Prostate gland (tissue), 2 donors: ENCODE data around the gene USP34. TPM values are rescaled to one million over a fixed set of nuclear protein-coding genes. Genes with fewer than 3 reads are reported as not detected.

Experiments used
- DNase-seq: peaks from one replicate; pipeline ENCODE4 v3.0.0-alpha.2; 2019; ENCODE audit warnings: low spot score
- H3K27ac ChIP-seq, 2 donors: fragments of 200-600 bp; sonication (generic); 2 replicates each; pipeline ENCODE4 v1.5.1; 2017 to 2019
- H3K27me3 ChIP-seq: fragments of 200-600 bp; sonication (generic); replicated peaks from 2 replicates; pipeline ENCODE4 v1.5.1; 2019; ENCODE audit not compliant: insufficient read depth
- H3K36me3 ChIP-seq, 2 donors: fragments of 200-600 bp; sonication (generic); 1 replicate in 1 of 2; 2 replicates in 1 of 2; pipeline versions ENCODE4 v1.5.1 to v1.8.1; 2017 to 2019
- H3K4me1 ChIP-seq: fragments of 200-600 bp; sonication (generic); replicated peaks from 2 replicates; pipeline ENCODE4 v1.5.1; 2019
- H3K4me3 ChIP-seq, 2 donors: fragments of 200-600 bp; sonication (generic); 2 replicates each; pipeline ENCODE4 v1.5.1; 2017 to 2019
- H3K9me3 ChIP-seq: fragments of 200-600 bp; sonication (generic); 2 replicates; pipeline ENCODE4 v1.5.1; 2017
- POLR2A ChIP-seq: fragments of 450-650 bp; IDR thresholded peaks from one replicate; pipeline ENCODE4 v1.6.1; 2016; ENCODE audit warnings: antibody characterized with exemption, mild to moderate bottlenecking
- POLR2AphosphoS5 ChIP-seq: sonication (generic); formaldehyde crosslinking; IDR thresholded peaks from one replicate; pipeline ENCODE4 v1.6.1; 2017; ENCODE audit warnings: antibody characterized with exemption
- WGBS: methylation state at CpG from one replicate; pipeline ENCODE4 v1.1.5; 2018; 5-methylcytosine and 5-hydroxymethylcytosine counted together
- intact Hi-C: fragments of 100-400 bp; cut with DNase I; formaldehyde crosslinking; loops from one replicate; pipeline ENCODE4 v1.14.2; 2022
- total RNA-seq, 2 donors: library from RNA; depleted of rRNA; stranded (reverse); fragments of >200 nt; gene quantifications; one replicate each; pipeline ENCODE4 v1.1.0, GENCODE V29; 2016
- TF ChIP-seq, protein P1 (sequence below), 4 experiments: fragments of 200-600 bp in 2 of 4; fragments of 450-650 bp in 2 of 4; sonication (generic) in 2 of 4; IDR thresholded peaks; 1 replicate in 3 of 4; 2 replicates in 1 of 4; pipeline ENCODE4 v1.5.1; 2016 to 2019; ENCODE audit warnings: antibody characterized with exemption in 4 of 4, mild to moderate bottlenecking in 2 of 4, moderate library complexity in 2 of 4

Gene USP34
- total RNA-seq, 2 donors from 2014 or later: 94.1 to 206 TPM

DNA sequence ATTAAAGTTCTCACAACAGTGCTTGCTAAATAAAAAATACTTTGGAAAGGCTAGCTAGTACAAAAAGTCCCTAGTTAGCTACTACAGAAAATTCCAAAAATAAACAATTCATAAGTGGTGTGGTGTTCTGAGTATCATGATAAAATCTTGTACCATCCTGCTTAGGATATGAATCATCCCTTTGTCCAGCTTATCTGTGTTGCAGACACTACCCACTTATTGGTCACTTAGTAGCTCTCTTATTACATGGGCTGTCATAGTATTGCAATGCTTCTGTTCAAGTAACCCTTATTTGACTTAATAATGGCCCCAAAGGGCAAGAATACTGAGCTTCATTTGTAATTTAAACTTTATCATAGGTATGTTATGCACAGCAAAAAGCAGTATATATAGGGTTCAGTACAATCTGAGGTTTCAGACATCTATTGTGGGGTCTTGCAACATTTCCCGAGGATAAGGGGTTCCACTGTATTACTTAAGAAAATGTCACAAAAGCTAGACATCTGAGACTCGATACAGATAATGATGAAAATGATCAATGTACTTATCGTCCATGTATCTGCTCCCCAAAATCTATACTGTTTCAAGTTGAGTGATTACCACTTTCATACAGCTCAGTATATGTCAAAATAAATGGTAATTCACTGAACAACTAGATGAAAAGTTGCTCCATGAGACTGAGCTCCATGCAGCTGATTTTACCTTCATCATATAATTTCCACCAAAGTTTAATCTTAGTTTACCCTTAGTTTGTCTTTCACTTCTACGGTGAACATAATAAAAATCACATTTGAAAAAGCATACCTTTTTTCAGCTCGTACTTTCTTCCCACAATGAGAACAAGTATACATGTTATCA lies 215.1 kb downstream of the USP34 start:
- Histone ChIP-seq H3K4me3 (no peak overlapping the region), H3K9me3 (no peaks in the 10 kb centered on the region), H3K36me3 (no peaks in the 10 kb centered on the region), H3K27ac (peak overlapping the region in 1 of 2 donors; percentile 17), H3K27me3 (no peaks in the 10 kb centered on the region), H3K4me1 (no peaks in the 10 kb centered on the region)
- intact Hi-C loops: no loop called here
- TF ChIP-seq, protein P1, sequence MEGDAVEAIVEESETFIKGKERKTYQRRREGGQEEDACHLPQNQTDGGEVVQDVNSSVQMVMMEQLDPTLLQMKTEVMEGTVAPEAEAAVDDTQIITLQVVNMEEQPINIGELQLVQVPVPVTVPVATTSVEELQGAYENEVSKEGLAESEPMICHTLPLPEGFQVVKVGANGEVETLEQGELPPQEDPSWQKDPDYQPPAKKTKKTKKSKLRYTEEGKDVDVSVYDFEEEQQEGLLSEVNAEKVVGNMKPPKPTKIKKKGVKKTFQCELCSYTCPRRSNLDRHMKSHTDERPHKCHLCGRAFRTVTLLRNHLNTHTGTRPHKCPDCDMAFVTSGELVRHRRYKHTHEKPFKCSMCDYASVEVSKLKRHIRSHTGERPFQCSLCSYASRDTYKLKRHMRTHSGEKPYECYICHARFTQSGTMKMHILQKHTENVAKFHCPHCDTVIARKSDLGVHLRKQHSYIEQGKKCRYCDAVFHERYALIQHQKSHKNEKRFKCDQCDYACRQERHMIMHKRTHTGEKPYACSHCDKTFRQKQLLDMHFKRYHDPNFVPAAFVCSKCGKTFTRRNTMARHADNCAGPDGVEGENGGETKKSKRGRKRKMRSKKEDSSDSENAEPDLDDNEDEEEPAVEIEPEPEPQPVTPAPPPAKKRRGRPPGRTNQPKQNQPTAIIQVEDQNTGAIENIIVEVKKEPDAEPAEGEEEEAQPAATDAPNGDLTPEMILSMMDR (IDR thresholded peaks at IDR 0.05): no peak
- no peak for TF ChIP-seq POLR2AphosphoS5
- no peak for TF ChIP-seq POLR2A
- no peak for DNase-seq
- 87% methylated on average over 5 of the region's 5 CpGs for WGBS

DNA sequence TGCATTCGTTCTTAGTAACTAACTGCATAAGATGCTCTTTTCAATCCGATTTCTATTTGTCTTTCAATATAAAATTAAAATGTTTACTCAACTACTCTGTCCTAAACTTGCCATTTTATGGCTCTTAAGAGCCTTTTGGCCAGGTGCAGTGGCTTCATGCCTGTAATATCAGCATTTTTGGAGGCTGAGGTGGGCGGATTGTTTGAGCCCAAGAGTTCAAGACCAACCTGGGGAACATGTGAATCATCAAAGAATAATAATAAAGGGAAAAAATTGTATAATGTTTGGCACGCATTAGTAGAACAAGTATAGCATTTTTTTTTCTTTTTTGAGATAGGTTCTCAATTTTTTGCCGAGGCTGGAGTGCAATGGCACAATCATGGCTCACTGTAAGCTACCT lies 216.4 kb downstream of the USP34 start:
- TF ChIP-seq, protein P1 (IDR thresholded peaks at IDR 0.05): no peak
- TF ChIP-seq POLR2AphosphoS5 (no peak), POLR2A (no peak)
- intact Hi-C loops: no loop called here
- Histone ChIP-seq H3K9me3 (no peaks in the 10 kb centered on the region), H3K4me3 (no peak overlapping the region), H3K36me3 (no peaks in the 10 kb centered on the region), H3K27ac (no peak overlapping the region), H3K4me1 (no peaks in the 10 kb centered on the region), H3K27me3 (no peaks in the 10 kb centered on the region)
- DNase-seq: no peak
- WGBS: 86% methylated on average over 5 of the region's 5 CpGs

DNA sequence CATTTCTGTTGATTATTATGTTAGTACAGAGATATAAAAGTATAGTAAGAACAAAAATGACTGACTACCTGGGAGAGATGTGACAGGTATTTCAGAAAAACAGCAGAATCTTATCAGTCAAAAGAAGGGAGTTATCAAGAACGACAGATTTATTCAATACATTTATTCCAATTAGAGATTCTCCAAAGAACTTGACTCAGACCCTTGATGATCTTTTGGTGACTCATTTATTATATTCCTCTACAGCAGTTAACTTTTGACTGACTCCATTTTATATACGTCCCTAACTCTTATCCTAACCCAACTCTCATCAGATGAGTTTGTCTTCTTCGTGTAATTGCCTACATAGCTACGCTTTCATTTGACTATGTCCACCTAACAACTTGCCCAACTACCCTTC lies 217.8 kb downstream of the USP34 start:
- TF ChIP-seq, protein P1 (IDR thresholded peaks at IDR 0.05): no peak
- no peak for TF ChIP-seq POLR2AphosphoS5
- no peak for TF ChIP-seq POLR2A
- Histone ChIP-seq H3K36me3 (no peaks in the 10 kb centered on the region), H3K9me3 (no peaks in the 10 kb centered on the region), H3K27ac (no peak overlapping the region), H3K4me1 (no peaks in the 10 kb centered on the region), H3K4me3 (no peak overlapping the region), H3K27me3 (no peaks in the 10 kb centered on the region)
- intact Hi-C loops: no loop called here
- no peak for DNase-seq
- WGBS: 85% methylated on average over 4 of the region's 4 CpGs

DNA sequence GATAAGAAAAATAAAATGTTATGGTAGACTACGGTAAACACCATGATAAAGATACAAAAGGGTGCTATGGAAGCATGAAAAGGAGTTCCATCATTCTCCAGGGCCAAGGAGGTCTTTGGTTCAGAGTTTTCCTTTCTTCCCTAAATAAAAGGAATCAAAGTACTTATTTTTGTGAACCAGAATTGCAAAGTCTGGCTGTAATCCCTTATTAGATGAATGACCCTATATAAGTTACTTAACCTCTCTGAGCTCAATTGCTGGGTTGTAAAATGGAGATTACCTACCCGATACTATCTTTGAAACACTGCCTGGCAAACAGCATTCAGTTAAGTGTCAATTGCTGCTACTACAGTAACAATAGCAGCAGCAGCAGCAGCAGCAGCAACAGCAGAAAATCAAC lies 218.9 kb downstream of the USP34 start:
- 74% methylated on average over 2 of the region's 2 CpGs for WGBS
- Histone ChIP-seq H3K9me3 (no peaks in the 10 kb centered on the region), H3K27ac (no peak overlapping the region), H3K4me3 (no peak overlapping the region), H3K36me3 (no peaks in the 10 kb centered on the region), H3K27me3 (no peaks in the 10 kb centered on the region), H3K4me1 (no peaks in the 10 kb centered on the region)
- no peak for DNase-seq
- intact Hi-C loops: no loop called here
- TF ChIP-seq POLR2AphosphoS5 (no peak), POLR2A (no peak)
- TF ChIP-seq, protein P1 (IDR thresholded peaks at IDR 0.05): no peak

DNA sequence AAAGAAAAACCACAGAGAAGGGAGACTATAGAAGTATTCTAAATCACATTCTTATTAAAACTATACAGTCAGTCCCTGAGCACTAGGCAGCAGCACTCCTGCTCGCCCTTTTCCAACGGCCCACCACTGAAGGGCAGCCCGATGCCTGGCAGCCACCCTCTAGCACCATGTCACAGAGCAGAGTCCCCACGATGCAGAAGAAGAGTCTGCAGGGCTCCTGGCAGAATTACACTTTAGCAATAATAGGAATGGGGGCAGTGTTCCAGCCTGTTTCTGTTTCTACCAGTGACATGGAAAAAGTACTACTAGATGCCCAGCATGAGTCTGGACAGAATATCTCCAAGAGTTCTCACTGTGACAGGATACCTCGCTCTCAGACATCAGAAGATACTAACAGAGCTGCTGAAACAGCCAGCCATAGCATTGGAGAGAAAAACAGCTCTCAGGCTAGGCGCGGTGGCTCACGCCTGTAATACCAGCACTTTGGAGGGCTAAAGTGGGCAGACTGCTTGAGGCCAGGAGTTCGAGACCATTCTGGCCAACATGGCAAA lies 221.3 kb downstream of the USP34 start:
- no peaks in the 10 kb centered on the region for H3K4me1 ChIP-seq
- no peak for DNase-seq
- no peak overlapping the region for H3K27ac ChIP-seq
- WGBS: 93% methylated on average over 9 of the region's 9 CpGs
- intact Hi-C loops: no loop called here
- H3K4me3 ChIP-seq: no peak overlapping the region
- no peaks in the 10 kb centered on the region for H3K9me3 ChIP-seq
- H3K27me3 ChIP-seq: no peaks in the 10 kb centered on the region
- no peaks in the 10 kb centered on the region for H3K36me3 ChIP-seq
- no peak for TF ChIP-seq POLR2AphosphoS5
- TF ChIP-seq, protein P1 (IDR thresholded peaks at IDR 0.05): no peak
- no peak for TF ChIP-seq POLR2A
